ENCODE measurements around the gene PBX4.

- TF ChIP-seq CTCF (IDR thresholded peaks at IDR 0.05; ENCODE audit: insufficient read depth, low read length), result no peak
- TF ChIP-seq REST (IDR thresholded peaks at IDR 0.05; ENCODE audit: insufficient replicate concordance, low read depth), result no peak
- TF ChIP-seq POLR2AphosphoS5 (IDR thresholded peaks at IDR 0.05; ENCODE audit: low read depth), result no peak
These were observed 44.4 kb upstream of the PBX4 start for GRCh38 chr19:19662871-19663255.
